DND-41 (cell line): ENCODE results near the gene SLC11A1.
A peak's percentile ranks its signal among the peaks of the same experiment; 100 is the strongest.

Experiments used
- ATAC-seq: fragments of 200-7000 bp; cut with Tn5 transposase; 3 replicates; pipeline ENCODE4 v1.9.1; 2021; ENCODE audit warnings: low read depth; ENCODE audit not compliant: insufficient read depth
- DNase-seq: peaks from one replicate; pipeline ENCODE4 v3.0.0-alpha.2; 2020
- H2AFZ ChIP-seq: 2 replicates; pipeline ENCODE4 v1.6.0; 2012; ENCODE audit warnings: low read depth, low read length
- H3K27ac ChIP-seq: 2 replicates; pipeline ENCODE4 v1.5.1; 2012; ENCODE audit warnings: low read length, inconsistent platforms
- H3K27me3 ChIP-seq: fragments of 200-600 bp; sonication (generic); 2 replicates; pipeline ENCODE4 v1.6.0; 2012; ENCODE audit warnings: low read length, mild to moderate bottlenecking, inconsistent platforms; ENCODE audit not compliant: insufficient read depth, poor library complexity
- H3K36me3 ChIP-seq: 2 replicates; pipeline ENCODE4 v1.5.1; 2012; ENCODE audit warnings: low read length, inconsistent platforms; ENCODE audit not compliant: insufficient read depth
- H3K4me1 ChIP-seq: 2 replicates; pipeline ENCODE4 v1.5.1; 2012; ENCODE audit warnings: mild to moderate bottlenecking, low read length; ENCODE audit not compliant: insufficient read depth
- H3K4me2 ChIP-seq: 2 replicates; pipeline ENCODE4 v1.6.0; 2012; ENCODE audit warnings: mild to moderate bottlenecking, moderate library complexity, low read length, inconsistent platforms; ENCODE audit not compliant: insufficient read depth
- H3K4me3 ChIP-seq, 2 experiments: fragments of 200-600 bp in 1 of 2; shearing (Covaris generic) in 1 of 2; 2 replicates each; pipeline ENCODE4 v1.5.1; 2012 to 2016; ENCODE audit warnings: inconsistent platforms in 2 of 2, low read length in 2 of 2, mild to moderate bottlenecking in 2 of 2, low read depth in 1 of 2, moderate library complexity in 1 of 2
- H3K79me2 ChIP-seq: 2 replicates; pipeline ENCODE4 v1.6.0; 2012; ENCODE audit warnings: low read length, inconsistent platforms; ENCODE audit not compliant: insufficient read depth
- H3K9ac ChIP-seq: 2 replicates; pipeline ENCODE4 v1.6.0; 2012; ENCODE audit warnings: low read depth, mild to moderate bottlenecking, inconsistent platforms, low read length, moderate library complexity
- H3K9me3 ChIP-seq: 2 replicates; pipeline ENCODE4 v1.5.1; 2012; ENCODE audit warnings: low read length, moderate library complexity, mild to moderate bottlenecking, inconsistent platforms; ENCODE audit not compliant: insufficient read depth, severe bottlenecking
- H4K20me1 ChIP-seq: 2 replicates; pipeline ENCODE4 v1.6.0; 2012; ENCODE audit warnings: low read length; ENCODE audit not compliant: insufficient read depth
- EZH2 ChIP-seq: IDR thresholded peaks from 3 replicates; pipeline ENCODE4 v1.6.1; 2012; ENCODE audit warnings: borderline replicate concordance, low read depth, mild to moderate bottlenecking, moderate library complexity, low read length, inconsistent platforms; ENCODE audit not compliant: severe bottlenecking
- TF ChIP-seq, protein P1 (sequence below): IDR thresholded peaks from 2 replicates; pipeline ENCODE4 v1.5.1; 2012; ENCODE audit warnings: borderline replicate concordance, low read length, moderate library complexity, mild to moderate bottlenecking; ENCODE audit not compliant: poor library complexity, severe bottlenecking; ENCODE audit errors: extremely low read depth

Gene SLC11A1

DNA sequence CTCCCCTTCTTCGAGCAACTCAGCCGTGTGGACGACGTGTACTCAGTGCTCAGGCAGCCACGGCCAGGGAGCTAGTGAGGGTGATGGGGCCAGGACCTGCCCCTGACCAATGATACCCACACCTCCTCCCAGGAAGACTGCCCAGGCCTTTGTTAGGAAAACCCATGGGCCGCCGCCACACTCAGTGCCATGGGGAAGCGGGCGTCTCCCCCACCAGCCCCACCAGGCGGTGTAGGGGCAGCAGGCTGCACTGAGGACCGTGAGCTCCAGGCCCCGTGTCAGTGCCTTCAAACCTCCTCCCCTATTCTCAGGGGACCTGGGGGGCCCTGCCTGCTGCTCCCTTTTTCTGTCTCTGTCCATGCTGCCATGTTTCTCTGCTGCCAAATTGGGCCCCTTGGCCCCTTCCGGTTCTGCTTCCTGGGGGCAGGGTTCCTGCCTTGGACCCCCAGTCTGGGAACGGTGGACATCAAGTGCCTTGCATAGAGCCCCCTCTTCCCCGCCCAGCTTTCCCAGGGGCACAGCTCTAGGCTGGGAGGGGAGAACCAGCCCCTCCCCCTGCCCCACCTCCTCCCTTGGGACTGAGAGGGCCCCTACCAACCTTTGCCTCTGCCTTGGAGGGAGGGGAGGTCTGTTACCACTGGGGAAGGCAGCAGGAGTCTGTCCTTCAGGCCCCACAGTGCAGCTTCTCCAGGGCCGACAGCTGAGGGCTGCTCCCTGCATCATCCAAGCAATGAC is 22.4 kb downstream of the SLC11A1 start:
- H4K20me1 ChIP-seq: peaks cover 22% of the 10 kb centered on the region
- TF ChIP-seq, protein P1, sequence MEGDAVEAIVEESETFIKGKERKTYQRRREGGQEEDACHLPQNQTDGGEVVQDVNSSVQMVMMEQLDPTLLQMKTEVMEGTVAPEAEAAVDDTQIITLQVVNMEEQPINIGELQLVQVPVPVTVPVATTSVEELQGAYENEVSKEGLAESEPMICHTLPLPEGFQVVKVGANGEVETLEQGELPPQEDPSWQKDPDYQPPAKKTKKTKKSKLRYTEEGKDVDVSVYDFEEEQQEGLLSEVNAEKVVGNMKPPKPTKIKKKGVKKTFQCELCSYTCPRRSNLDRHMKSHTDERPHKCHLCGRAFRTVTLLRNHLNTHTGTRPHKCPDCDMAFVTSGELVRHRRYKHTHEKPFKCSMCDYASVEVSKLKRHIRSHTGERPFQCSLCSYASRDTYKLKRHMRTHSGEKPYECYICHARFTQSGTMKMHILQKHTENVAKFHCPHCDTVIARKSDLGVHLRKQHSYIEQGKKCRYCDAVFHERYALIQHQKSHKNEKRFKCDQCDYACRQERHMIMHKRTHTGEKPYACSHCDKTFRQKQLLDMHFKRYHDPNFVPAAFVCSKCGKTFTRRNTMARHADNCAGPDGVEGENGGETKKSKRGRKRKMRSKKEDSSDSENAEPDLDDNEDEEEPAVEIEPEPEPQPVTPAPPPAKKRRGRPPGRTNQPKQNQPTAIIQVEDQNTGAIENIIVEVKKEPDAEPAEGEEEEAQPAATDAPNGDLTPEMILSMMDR: no peak
- no peak for TF ChIP-seq EZH2

DNA sequence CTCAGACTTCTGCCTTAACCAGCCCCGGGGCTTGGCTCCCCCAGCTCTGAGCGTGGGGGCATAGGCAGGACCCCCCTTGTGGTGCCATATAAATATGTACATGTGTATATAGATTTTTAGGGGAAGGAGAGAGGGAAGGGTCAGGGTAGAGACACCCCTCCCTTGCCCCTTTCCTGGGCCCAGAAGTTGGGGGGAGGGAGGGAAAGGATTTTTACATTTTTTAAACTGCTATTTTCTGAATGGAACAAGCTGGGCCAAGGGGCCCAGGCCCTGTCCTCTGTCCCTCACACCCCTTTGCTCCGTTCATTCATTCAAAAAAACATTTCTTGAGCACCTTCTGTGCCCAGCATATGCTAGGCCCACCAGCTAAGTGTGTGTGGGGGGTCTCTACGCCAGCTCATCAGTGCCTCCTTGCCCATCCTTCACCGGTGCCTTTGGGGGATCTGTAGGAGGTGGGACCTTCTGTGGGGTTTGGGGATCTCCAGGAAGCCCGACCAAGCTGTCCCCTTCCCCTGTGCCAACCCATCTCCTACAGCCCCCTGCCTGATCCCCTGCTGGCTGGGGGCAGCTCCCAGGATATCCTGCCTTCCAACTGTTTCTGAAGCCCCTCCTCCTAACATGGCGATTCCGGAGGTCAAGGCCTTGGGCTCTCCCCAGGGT is 23.1 kb downstream of the SLC11A1 start:
- H3K9ac ChIP-seq: peak overlapping the region; percentile 66
- peaks cover 40% of the 10 kb centered on the region for H3K36me3 ChIP-seq
- no peak overlapping the region for H2AFZ ChIP-seq
- peaks cover 28% of the 10 kb centered on the region for H3K79me2 ChIP-seq
- TF ChIP-seq, protein P1: no peak
- TF ChIP-seq EZH2: no peak
- DNase-seq (no peak), ATAC-seq (no peak)
- no peaks in the 10 kb centered on the region for H3K27me3 ChIP-seq
- peaks cover 22% of the 10 kb centered on the region for H4K20me1 ChIP-seq
- H3K9me3 ChIP-seq: no peaks in the 10 kb centered on the region
- peaks cover 61% of the 10 kb centered on the region for H3K4me1 ChIP-seq
- peak overlapping the region; percentile 98 for H3K4me2 ChIP-seq
- H3K4me3 ChIP-seq: peak overlapping the region in 1 of 2 experiments; percentile 66; a peak in 2 of 4 replicates
- peak overlapping the region; percentile 89 for H3K27ac ChIP-seq

More for the DNA sequence above, 22.4 kb downstream of the SLC11A1 start:
- peaks cover 32% of the 10 kb centered on the region for H3K79me2 ChIP-seq
- ATAC-seq: no peak
- H3K4me3 ChIP-seq: no peak overlapping the region
- peak; percentile 25 for DNase-seq
- H3K9me3 ChIP-seq: no peaks in the 10 kb centered on the region
- no peaks in the 10 kb centered on the region for H3K27me3 ChIP-seq
- peak overlapping the region; percentile 89; the same call in 1 of the 2 replicates for H3K27ac ChIP-seq
- peaks cover 40% of the 10 kb centered on the region for H3K36me3 ChIP-seq
- H3K4me2 ChIP-seq: no peak overlapping the region
- H3K9ac ChIP-seq: peak overlapping the region; percentile 66
- no peak overlapping the region for H2AFZ ChIP-seq
- peaks cover 61% of the 10 kb centered on the region for H3K4me1 ChIP-seq

DNA sequence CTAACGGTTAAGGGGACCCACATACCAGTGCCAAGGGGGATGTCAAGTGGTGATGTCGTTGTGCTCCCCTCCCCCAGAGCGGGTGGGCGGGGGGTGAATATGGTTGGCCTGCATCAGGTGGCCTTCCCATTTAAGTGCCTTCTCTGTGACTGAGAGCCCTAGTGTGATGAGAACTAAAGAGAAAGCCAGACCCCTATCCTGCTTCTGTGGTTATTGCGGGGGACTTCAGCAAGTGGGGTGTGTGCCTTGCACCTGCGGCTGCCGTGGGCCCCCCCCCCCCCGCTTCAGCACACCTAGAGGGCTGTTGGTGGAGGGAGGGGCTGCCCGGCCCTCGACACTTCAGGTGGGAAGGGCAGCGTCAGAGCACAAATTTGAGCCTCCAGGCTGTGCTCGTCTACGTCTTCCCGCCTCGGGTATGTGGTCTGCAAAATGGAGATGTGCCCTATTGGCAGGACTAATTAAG is 23.7 kb downstream of the SLC11A1 start:
- Histone ChIP-seq H3K4me1 (peaks cover 58% of the 10 kb centered on the region), H2AFZ (peak overlapping the region; percentile 72), H3K9ac (peak overlapping the region; percentile 66), H3K4me2 (peak overlapping the region; percentile 98), H3K4me3 (peak overlapping the region; percentile 25 to 66; a peak in 3 of 4 replicates), H3K27me3 (no peaks in the 10 kb centered on the region), H3K27ac (peak overlapping the region; percentile 89), H4K20me1 (peaks cover 22% of the 10 kb centered on the region), H3K79me2 (peaks cover 22% of the 10 kb centered on the region), H3K36me3 (peaks cover 40% of the 10 kb centered on the region), H3K9me3 (no peaks in the 10 kb centered on the region)
- ATAC-seq: peak; percentile 22
- TF ChIP-seq, protein P1: no peak
- no peak for TF ChIP-seq EZH2
- DNase-seq: peak; percentile 57
